EH (cell line): Measurements from ENCODE around the gene SFT2D3.
A peak's percentile ranks its signal among the peaks of the same experiment; 100 is the strongest.

ENCODE experiments used
- DNase-seq: peaks from one replicate; pipeline ENCODE4 v3.0.0-alpha.2; 2015; ENCODE audit warnings: low read depth

The SFT2D3 gene, protein sequence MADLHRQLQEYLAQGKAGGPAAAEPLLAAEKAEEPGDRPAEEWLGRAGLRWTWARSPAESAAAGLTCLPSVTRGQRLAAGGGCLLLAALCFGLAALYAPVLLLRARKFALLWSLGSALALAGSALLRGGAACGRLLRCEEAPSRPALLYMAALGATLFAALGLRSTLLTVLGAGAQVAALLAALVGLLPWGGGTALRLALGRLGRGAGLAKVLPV

GRCh38 chr2:127701193-127701650, at the start of gene SFT2D3:
Gene SFT2D3 (plus strand): TSS chr2:127701497. CDS start chr2:127701529, 32 bp downstream.
- DNase-seq = peak; percentile 92

GRCh38 chr2:127651971-127652550, 49.2 kb upstream of the SFT2D3 start:
- DNase-seq = no peak

- DNase-seq = no peak
Observed at GRCh38 chr2:127652786-127653357, 48.4 kb upstream of the SFT2D3 start.

DNA sequence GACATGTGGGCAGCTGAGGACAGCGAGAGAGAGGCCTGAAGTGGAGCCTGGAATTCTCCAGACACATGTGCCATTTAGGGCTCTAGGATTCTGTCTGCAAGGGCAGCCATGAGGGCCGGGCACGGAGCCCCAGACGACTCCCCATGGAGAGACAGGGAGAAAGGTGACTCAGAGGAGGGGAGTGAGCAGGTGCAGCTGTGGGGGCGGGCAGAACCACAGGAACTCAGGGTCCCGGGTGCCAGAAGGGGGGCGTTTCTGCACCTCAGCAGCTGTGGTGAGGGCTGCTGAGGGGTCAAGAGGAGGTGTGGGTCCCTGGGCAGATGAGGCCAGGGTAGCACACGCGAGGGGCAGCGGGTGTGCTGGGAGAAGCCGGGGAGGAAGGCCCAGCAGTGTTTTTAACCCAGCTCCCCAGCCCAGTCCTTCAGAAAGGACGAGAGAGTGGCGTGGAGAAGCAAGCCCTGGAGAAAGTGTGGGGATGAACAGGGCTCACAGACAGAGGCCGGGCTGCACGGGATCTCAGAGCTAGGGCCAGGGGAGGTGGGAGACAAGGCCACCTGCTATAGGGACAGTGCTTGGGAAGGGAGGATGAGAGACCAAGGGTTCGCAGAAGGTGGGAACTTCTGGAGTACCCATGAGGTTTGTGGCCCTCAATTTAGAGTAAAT, 47.7 kb upstream of the SFT2D3 start:
- DNase-seq = no peak

GRCh38 chr2:127654084-127654837, 47.0 kb upstream of the SFT2D3 start:
- no peak for DNase-seq

DNA sequence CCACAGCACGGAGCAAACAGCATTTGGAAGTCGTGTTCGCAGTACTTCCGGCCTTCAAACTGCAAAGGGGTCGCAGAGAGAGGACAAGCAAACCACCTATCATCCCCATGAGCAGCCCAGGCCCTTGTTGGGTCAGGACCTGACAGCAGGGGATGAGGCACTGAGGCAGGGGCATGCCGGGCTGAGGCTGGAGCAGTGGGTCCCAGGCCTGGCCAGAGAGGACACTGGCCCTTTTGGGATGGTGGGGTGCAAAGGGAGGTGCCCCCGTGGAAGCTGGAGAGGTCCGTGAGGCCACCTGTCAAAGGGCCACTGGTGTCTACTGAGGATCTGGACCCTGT, 46.5 kb upstream of the SFT2D3 start:
- no peak for DNase-seq

- no peak for DNase-seq
Observed at GRCh38 chr2:127655209-127656073, 45.9 kb upstream of the SFT2D3 start.

DNA sequence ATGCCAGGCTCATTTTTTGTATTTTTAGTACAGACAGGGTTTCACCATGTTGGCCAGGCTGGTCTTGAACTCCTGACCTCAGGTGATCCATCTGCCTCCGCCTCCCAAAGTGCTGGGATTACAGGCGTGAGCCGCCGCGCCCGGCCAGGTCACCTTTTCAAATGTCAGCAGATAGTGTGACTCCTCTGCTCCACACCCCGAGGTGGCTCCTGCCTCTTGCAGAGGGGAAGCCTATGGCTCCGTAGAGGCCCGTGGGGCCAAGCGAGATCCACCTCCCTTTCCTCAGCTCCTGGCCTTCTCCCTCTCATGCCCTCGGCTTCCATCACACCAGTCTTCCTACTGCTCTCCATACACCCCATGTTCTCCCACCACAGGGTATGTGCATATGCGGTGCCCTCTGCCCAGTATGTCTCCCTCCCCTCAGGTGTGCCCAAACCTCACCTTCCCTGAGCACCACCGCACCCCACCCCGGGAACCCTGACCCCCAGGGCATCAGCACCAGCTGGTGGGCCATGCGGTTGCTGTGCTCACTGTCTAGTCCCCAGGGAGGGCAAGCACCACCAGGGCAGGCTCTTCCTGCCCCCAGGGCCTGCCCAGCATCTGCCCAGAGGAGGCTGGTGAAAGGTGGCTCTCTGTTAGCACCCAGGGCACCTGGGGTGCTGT, 44.6 kb upstream of the SFT2D3 start:
- DNase-seq = no peak

- no peak for DNase-seq
Observed at GRCh38 chr2:127657232-127657595, 44.1 kb upstream of the SFT2D3 start.

DNA sequence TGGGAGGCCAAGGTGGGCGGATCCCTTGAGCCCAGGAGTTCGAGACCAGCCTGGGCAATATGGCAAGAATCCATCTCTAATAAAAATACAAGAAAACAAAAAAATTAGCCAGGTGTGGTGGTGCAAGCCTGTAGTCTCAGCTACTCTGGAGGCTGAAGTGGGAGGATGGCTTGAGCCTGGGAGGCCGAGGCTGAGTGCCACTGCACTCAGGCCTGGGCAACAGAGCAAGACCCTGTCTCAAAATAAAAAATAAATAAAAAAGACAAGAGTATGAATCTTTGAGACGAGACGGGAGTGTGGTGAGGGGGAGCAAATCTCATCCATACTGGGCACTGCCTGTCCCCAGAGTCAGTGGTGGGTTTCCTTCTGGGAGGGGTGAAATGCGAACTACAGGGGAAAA, 43.2 kb upstream of the SFT2D3 start:
- DNase-seq = no peak

GRCh38 chr2:127658641-127659407, 42.5 kb upstream of the SFT2D3 start:
- DNase-seq = no peak

DNA sequence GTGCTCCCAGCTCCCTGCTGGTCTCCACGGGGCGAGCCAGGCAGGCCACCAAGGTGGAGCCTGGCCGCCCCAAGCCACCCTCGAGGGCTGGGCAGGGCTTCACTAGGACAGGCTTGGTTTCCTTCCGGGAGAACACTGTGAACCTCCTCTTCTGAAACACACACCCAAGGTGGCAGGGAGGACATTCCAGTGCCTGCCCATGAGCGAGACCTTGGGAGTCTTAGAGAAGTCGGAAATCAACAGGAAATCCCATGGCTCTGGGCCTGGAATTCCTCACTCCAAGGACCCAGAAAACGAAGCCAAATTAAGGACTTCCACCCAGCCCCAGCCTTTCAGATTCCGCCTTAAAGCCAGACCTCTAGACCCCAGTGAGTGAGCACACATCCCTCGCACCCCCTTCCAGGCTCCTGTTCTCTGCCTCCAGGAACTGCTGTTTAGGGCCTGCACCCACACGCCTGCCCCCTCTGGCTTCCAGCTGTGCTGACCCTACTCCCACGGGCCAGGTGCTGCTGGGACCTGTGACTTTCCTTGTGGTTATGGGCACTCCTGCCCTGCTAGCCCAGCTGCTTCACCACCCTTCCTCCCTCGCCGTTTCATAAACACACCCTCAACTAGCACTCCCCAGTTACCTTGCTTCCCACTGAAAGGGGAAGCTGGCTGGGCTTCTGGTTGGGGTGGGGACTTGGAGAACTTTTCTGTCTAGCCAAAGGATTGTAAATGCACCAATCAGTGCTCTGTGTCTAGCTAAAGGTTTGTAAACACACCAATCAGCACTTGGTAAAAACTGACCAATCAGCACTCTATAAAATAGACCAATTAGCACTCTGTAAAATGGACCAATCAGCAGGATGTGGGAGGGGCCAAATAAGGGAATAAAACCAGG, 41.6 kb upstream of the SFT2D3 start:
- DNase-seq = no peak

GRCh38 chr2:127660291-127660578, 41.1 kb upstream of the SFT2D3 start:
- no peak for DNase-seq

DNA sequence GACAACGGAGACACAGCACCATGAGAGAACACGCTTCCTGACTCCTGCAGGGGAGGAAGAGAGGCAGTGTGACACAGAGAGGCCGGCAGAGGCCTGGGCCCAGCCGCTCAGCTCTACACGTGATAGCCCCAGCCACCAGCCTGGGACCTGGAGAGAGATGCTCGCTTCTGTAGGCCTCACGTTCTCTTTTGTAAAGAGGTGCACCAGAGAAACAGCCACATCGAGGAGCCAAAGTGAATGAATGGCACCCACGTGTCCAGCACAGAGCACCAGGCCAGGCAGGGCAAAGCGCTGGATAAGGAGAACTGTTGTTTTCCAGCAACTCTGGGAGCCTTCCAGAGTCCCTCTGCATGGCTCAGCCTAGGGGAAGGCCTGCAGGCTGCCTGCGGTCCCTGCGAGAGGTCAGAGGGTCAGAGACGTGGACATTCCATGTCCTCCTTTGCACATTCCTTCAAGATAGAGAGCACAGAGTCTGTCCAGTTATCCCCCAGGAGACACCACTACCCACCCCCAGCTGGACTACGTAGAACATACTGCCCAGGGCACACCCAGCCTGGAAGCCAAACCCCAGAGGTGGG, 40.1 kb upstream of the SFT2D3 start:
- DNase-seq = peak; percentile 25

- DNase-seq = peak; percentile 43
Observed at GRCh38 chr2:127661949-127662510, 39.3 kb upstream of the SFT2D3 start.

DNA sequence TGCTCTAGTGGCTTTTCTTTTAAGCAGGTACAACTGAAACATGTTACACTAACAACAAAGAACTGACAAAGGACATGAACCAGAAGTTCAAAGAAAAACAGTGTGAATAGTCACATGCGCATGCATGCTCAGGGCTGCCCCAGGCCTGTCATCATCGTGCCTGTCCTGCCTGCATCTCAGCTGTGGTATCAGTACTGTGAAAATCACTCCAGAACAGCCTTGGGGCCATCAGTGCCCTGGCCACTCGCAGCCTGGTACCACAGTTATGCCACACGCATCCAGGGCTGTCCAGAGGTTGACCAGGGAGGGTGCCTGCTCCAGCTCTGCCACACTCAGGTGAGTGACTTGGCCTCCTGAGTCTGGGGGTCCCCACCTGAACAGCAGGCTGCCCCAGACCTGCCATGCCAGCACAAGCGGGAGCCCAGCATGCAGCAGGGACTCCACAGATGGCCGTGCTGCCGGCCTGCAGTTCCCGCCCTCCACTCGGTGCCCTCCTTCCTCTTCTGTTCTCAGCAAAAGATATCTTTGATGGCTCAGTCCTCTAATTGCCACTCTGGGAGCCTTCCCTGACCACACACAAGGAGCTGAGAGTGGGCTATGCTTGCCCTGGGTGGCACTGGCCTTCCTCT, 38.2 kb upstream of the SFT2D3 start:
- DNase-seq = no peak

GRCh38 chr2:127663566-127664064, 37.7 kb upstream of the SFT2D3 start:
- no peak for DNase-seq
